ENCODE measurements around the gene GPANK1. TPM values are rescaled to one million over a fixed set of nuclear protein-coding genes. Genes with fewer than 3 reads are reported as not detected.

The GPANK1 gene
- total RNA-seq, result 14.3 and 15.4 TPM in 2 replicates

GRCh38 chr6:31664790-31665500 is at the start of gene GPANK1:
TSS of gene GPANK1 (minus strand) at chr6:31664997. CDS start at chr6:31664478, 519 bp downstream.

GRCh38 chr6:31706599-31706998 is 41.8 kb upstream of the GPANK1 start, which contains the start of gene LY6G6F:
TSS of gene LY6G6F (plus strand) at chr6:31706866. CDS start at chr6:31706907, 41 bp downstream.

GRCh38 chr6:31702819-31703716 is 38.3 kb upstream of the GPANK1 start, which contains the start of gene ABHD16A:
TSS of gene ABHD16A (minus strand) at chr6:31703324. CDS start at chr6:31703281, 43 bp downstream.

GRCh38 chr6:31680226-31681134 is 15.7 kb upstream of the GPANK1 start, which contains the start of gene LY6G5C:
TSS of gene LY6G5C (minus strand) at chr6:31681067. CDS start at chr6:31680373, 694 bp downstream.

DNA sequence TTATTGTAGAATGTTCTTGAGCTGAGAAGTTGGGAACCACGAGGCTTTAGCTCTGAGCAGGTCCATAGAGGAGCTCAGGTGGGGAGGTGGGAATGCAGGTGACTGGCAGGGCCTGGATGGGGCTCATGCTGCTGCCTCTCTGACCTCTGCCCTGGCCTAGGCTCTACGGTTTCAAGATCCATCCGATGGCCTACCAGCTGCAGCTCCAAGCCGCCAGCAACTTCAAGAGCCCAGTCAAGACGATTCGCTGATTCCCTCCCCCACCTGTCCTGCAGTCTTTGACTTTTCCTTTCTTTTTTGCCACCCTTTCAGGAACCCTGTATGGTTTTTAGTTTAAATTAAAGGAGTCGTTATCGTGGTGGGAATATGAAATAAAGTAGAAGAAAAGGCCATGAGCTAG is 4.9 kb upstream of the GPANK1 start, which contains the start of gene LY6G5B:
Gene LY6G5B, plus strand, starts transcription at position 301 of the 400 bp plus-strand sequence. CDS start 975 bp downstream, outside the sequence.

GRCh38 chr6:31665501-31666336 is 922 bp upstream of the GPANK1 start, which contains the start of gene CSNK2B:
TSS of gene CSNK2B (plus strand) at chr6:31666080. CDS start at chr6:31666832, 752 bp downstream.

GRCh38 chr6:31660381-31661261 is 4.2 kb downstream of the GPANK1 start, which contains the start of gene C6orf47:
TSS of gene C6orf47 (minus strand) at chr6:31660778. CDS start at chr6:31659947, 831 bp downstream.

GRCh38 chr6:31655349-31656237 is 9.2 kb downstream of the GPANK1 start, which contains the start of gene APOM:
TSS of gene APOM (plus strand) at chr6:31655894. CDS start at chr6:31655967, 73 bp downstream.

GRCh38 chr6:31620586-31621319 is 44.0 kb downstream of the GPANK1 start, which contains the start of gene PRRC2A:
TSS of gene PRRC2A (plus strand) at chr6:31620715. CDS start at chr6:31622790, 2,075 bp downstream.

DNA sequence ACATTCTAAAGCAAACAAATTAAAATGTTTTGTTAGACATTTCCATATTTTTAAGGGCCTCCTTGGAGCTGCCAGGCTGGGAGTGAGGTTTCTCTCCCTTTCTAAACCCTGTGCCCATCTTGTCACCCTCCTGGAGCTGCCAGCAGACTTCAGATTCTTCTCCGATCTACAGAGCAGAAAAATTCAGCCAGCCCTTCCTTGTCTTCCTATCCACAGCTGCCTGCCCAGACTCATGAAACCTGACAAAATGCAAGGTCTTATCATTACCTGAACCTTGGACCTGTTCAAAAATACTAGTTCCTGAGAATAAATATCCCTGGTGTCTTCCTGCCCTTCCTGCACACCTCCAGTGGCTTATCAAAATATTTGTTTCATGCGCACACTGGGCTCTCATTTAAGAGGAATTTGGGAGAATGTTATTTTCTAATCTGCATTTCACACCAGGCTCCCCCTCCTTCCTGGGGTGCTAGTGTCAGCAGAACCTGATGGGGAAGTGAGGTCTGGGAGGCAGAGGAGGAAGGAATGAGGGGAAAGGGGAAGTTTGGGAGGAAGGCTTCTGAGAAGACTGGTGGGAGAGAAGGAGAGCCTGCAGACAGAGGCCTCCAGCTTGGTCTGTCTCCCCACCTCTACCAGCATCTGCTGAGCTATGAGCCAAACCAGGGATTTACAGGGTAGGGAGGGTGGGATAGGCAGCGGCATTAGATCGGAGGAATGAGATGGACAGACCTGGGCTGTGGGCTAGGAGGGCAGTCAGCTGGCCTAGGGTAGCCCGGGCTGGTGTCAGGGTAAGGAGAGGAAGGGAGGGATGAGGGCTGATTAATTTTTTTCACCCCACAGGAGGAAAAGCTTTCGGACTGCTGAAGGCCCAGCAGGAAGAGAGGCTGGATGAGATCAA is 49.9 kb downstream of the GPANK1 start, which contains the start of gene AIF1:
Gene AIF1, plus strand, starts transcription at position 551 of the 895 bp plus-strand sequence. Its CDS starts 96 bp downstream, at position 647.

Other genes starting within 250 kb of the GPANK1 start
- gene MICB, start 166.9 kb downstream of the GPANK1 start, total RNA-seq, result 14.4 and 20.9 TPM in 2 replicates
- not detected in 2 replicates for gene MCCD1, start 136.0 kb downstream of the GPANK1 start, total RNA-seq
- 366 and 394 TPM in 2 replicates for gene DDX39B, start 123.0 kb downstream of the GPANK1 start, total RNA-seq
- 3.3 and 4.0 TPM in 2 replicates for gene ATP6V1G2, start 118.4 kb downstream of the GPANK1 start, total RNA-seq
- gene NFKBIL1, start 117.4 kb downstream of the GPANK1 start, total RNA-seq, result 22.6 and 22.9 TPM in 2 replicates
- not detected in 2 replicates for gene LTA, start 92.7 kb downstream of the GPANK1 start, total RNA-seq
- not detected in 2 replicates for gene TNF, start 89.4 kb downstream of the GPANK1 start, total RNA-seq
- not detected in 2 replicates for gene LTB, start 82.6 kb downstream of the GPANK1 start, total RNA-seq
- gene LST1, start 78.7 kb downstream of the GPANK1 start, total RNA-seq, result not detected in 2 replicates
- not detected in 2 replicates for gene NCR3, start 72.0 kb downstream of the GPANK1 start, total RNA-seq
- not detected in 2 replicates for gene AIF1, start 49.8 kb downstream of the GPANK1 start, total RNA-seq
- 31.6 and 39.6 TPM in 2 replicates for gene PRRC2A, start 44.3 kb downstream of the GPANK1 start, total RNA-seq
- 107 and 122 TPM in 2 replicates for gene BAG6, start 12.3 kb downstream of the GPANK1 start, total RNA-seq
- gene APOM, start 9.1 kb downstream of the GPANK1 start, total RNA-seq, result 1.5 and 1.8 TPM in 2 replicates
- 22.2 and 26.7 TPM in 2 replicates for gene C6orf47, start 4.2 kb downstream of the GPANK1 start, total RNA-seq
- 80.7 and 85.0 TPM in 2 replicates for gene CSNK2B, start 1.1 kb upstream of the GPANK1 start, total RNA-seq
- 2.0 and 3.2 TPM in 2 replicates for gene LY6G5B, start 5.0 kb upstream of the GPANK1 start, total RNA-seq
- 0.40 and 0.75 TPM in 2 replicates for gene LY6G5C, start 16.1 kb upstream of the GPANK1 start, total RNA-seq
- gene ABHD16A, start 38.3 kb upstream of the GPANK1 start, total RNA-seq, result 51.5 and 62.8 TPM in 2 replicates
- not detected in 2 replicates for gene LY6G6F, start 41.9 kb upstream of the GPANK1 start, total RNA-seq
- not detected in 2 replicates for gene LY6G6D, start 50.4 kb upstream of the GPANK1 start, total RNA-seq
- not detected in 2 replicates for gene LY6G6C, start 56.7 kb upstream of the GPANK1 start, total RNA-seq
- not detected in 2 replicates for gene MPIG6B, start 58.4 kb upstream of the GPANK1 start, total RNA-seq
- gene DDAH2, start 64.3 kb upstream of the GPANK1 start, total RNA-seq, result 112 and 142 TPM in 2 replicates
- gene CLIC1, start 71.5 kb upstream of the GPANK1 start, total RNA-seq, result 784 and 832 TPM in 2 replicates
- gene MSH5, start 75.0 kb upstream of the GPANK1 start, total RNA-seq, result 5.3 and 5.4 TPM in 2 replicates
- gene SAPCD1, start 97.7 kb upstream of the GPANK1 start, total RNA-seq, result 1.8 and 1.9 TPM in 2 replicates
- 0.13 and 0.19 TPM in 2 replicates for gene VWA7, start 112.3 kb upstream of the GPANK1 start, total RNA-seq
- 37.6 and 48.4 TPM in 2 replicates for gene VARS1, start 130.8 kb upstream of the GPANK1 start, total RNA-seq
- gene LSM2, start 142.0 kb upstream of the GPANK1 start, total RNA-seq, result 17.9 and 25.9 TPM in 2 replicates
- 1.5 and 1.6 TPM in 2 replicates for gene HSPA1L, start 150.3 kb upstream of the GPANK1 start, total RNA-seq
- gene HSPA1A, start 150.5 kb upstream of the GPANK1 start, total RNA-seq, result 97.9 and 108 TPM in 2 replicates
- 158 and 185 TPM in 2 replicates for gene HSPA1B, start 162.7 kb upstream of the GPANK1 start, total RNA-seq
- 60.4 and 69.0 TPM in 2 replicates for gene NEU1, start 197.8 kb upstream of the GPANK1 start, total RNA-seq
- 0.13 and 0.44 TPM in 2 replicates for gene SLC44A4, start 214.0 kb upstream of the GPANK1 start, total RNA-seq
- gene EHMT2, start 232.7 kb upstream of the GPANK1 start, total RNA-seq, result 42.3 and 49.1 TPM in 2 replicates
- gene ZBTB12, start 237.1 kb upstream of the GPANK1 start, total RNA-seq, result 3.3 and 3.7 TPM in 2 replicates

Data from aortic smooth muscle cell (primary cell).